ENCODE results near the gene RUNX1. TPM values are rescaled to one million over a fixed set of nuclear protein-coding genes. Genes with fewer than 3 reads are reported as not detected.

Gene RUNX1
- polyA plus RNA-seq, 3 donors = 6.2 to 49.7 (median 8.7) TPM

- no peaks in the 10 kb centered on the region for H3K36me3 ChIP-seq (replicated peaks in 1 of 2; ENCODE audit: control insufficient read depth in 1 of 2, insufficient read depth in 2 of 2, low read length in 2 of 2)
- H3K27ac ChIP-seq (ENCODE audit: low read depth in 1 of 2, low read length in 2 of 2) = no peak overlapping the region
- Mint-ChIP-seq H3K9me3 (peaks cover 4 to 17% (median 11%) of the 10 kb centered on the region in 7 donors), H3K4me3 (no peak overlapping the region), H3K4me1 (no peaks in the 10 kb centered on the region), H3K27me3 (ENCODE audit: low read depth in 3 of 3) (peaks cover 2 to 17% (median 8%) of the 10 kb centered on the region in 3 donors), H3K36me3 (no peaks in the 10 kb centered on the region), H3K27ac (no peak overlapping the region)
- no peak for TF ChIP-seq CTCF (IDR thresholded peaks at IDR 0.05)
- H3K4me2 ChIP-seq (replicated peaks; ENCODE audit: extremely low read depth, low read length, poor library complexity, severe bottlenecking) = no peak overlapping the region
- intact Hi-C loops (cut with micrococcal nuclease) = no loop called here
- H3K9me3 ChIP-seq (replicated peaks in 1 of 2; ENCODE audit: control insufficient read depth in 1 of 2, insufficient read depth in 1 of 2, low read length in 2 of 2) = peaks cover 0 to 16% of the 10 kb centered on the region in 2 donors
- DNase-seq = no peak
- H4K20me1 ChIP-seq (ENCODE audit: insufficient read depth, low read length) = no peaks in the 10 kb centered on the region
- WGBS (ENCODE audit: insufficient coverage) = 100% methylated on average over 1 of the region's 3 CpGs
- no peak overlapping the region for H2AFZ ChIP-seq (ENCODE audit: insufficient read depth, low read depth, low read length, poor library complexity, severe bottlenecking)
- no peaks in the 10 kb centered on the region for H3K27me3 ChIP-seq (ENCODE audit: control insufficient read depth in 2 of 2, insufficient read depth in 2 of 2, low read length in 2 of 2)
- H3K9ac ChIP-seq (ENCODE audit: insufficient read depth, low read length, poor library complexity, severe bottlenecking) = no peak overlapping the region
- no peaks in the 10 kb centered on the region for H3K4me1 ChIP-seq (ENCODE audit: control insufficient read depth in 1 of 2, insufficient read depth in 2 of 2, low read length in 2 of 2)
- H3K4me3 ChIP-seq (replicated peaks in 1 of 3; ENCODE audit: low read depth in 2 of 3, low read length in 3 of 3) = no peak overlapping the region
- no peaks in the 10 kb centered on the region for H3K79me2 ChIP-seq (ENCODE audit: insufficient read depth, low read length)
These were observed 284.3 kb downstream of the RUNX1 start for GRCh38 chr21:34764715-34765284.

GRCh38 chr21:34762786-34763185 is 286.3 kb downstream of the RUNX1 start:
- H3K27ac Mint-ChIP-seq = no peak overlapping the region
- no CpG with 5 or more reads among the region's 1 CpG for WGBS (ENCODE audit: insufficient coverage)
- intact Hi-C loops (cut with micrococcal nuclease) = no loop called here
- Histone ChIP-seq H4K20me1 (ENCODE audit: insufficient read depth, low read length) (no peaks in the 10 kb centered on the region), H3K27ac (ENCODE audit: low read depth in 1 of 2, low read length in 2 of 2) (no peak overlapping the region), H3K4me3 (replicated peaks in 1 of 3; ENCODE audit: low read depth in 2 of 3, low read length in 3 of 3) (no peak overlapping the region), H3K27me3 (ENCODE audit: control insufficient read depth in 2 of 2, insufficient read depth in 2 of 2, low read length in 2 of 2) (no peaks in the 10 kb centered on the region), H3K4me1 (ENCODE audit: control insufficient read depth in 1 of 2, insufficient read depth in 2 of 2, low read length in 2 of 2) (no peaks in the 10 kb centered on the region), H2AFZ (ENCODE audit: insufficient read depth, low read depth, low read length, poor library complexity, severe bottlenecking) (no peak overlapping the region), H3K9ac (ENCODE audit: insufficient read depth, low read length, poor library complexity, severe bottlenecking) (no peak overlapping the region), H3K9me3 (replicated peaks in 1 of 2; ENCODE audit: control insufficient read depth in 1 of 2, insufficient read depth in 1 of 2, low read length in 2 of 2) (peaks cover 0 to 16% of the 10 kb centered on the region in 2 donors), H3K4me2 (replicated peaks; ENCODE audit: extremely low read depth, low read length, poor library complexity, severe bottlenecking) (no peak overlapping the region), H3K79me2 (ENCODE audit: insufficient read depth, low read length) (no peaks in the 10 kb centered on the region), H3K36me3 (replicated peaks in 1 of 2; ENCODE audit: control insufficient read depth in 1 of 2, insufficient read depth in 2 of 2, low read length in 2 of 2) (no peaks in the 10 kb centered on the region)
- peaks cover 4 to 17% (median 11%) of the 10 kb centered on the region in 7 donors for H3K9me3 Mint-ChIP-seq
- no peaks in the 10 kb centered on the region for H3K36me3 Mint-ChIP-seq
- DNase-seq = no peak
- no peaks in the 10 kb centered on the region for H3K4me1 Mint-ChIP-seq
- H3K4me3 Mint-ChIP-seq = no peak overlapping the region
- peaks cover 2 to 10% (median 5%) of the 10 kb centered on the region in 3 donors for H3K27me3 Mint-ChIP-seq (ENCODE audit: low read depth in 3 of 3)
- no peak for TF ChIP-seq CTCF (IDR thresholded peaks at IDR 0.05)
